Ectodermal cell (in vitro differentiated cells): ENCODE results near the gene ARL5A.

Source experiments
- H3K27ac ChIP-seq: 2 replicates; pipeline ENCODE4 v1.7.0; 2013; ENCODE audit warnings: mild to moderate bottlenecking, low read depth, low read length; ENCODE audit not compliant: insufficient read depth, poor library complexity, severe bottlenecking
- H3K27me3 ChIP-seq: 2 replicates; pipeline ENCODE4 v1.7.0; 2013; ENCODE audit warnings: mild to moderate bottlenecking, low read length; ENCODE audit not compliant: insufficient read depth, control insufficient read depth, poor library complexity, severe bottlenecking
- H3K36me3 ChIP-seq: one replicate; pipeline ENCODE4 v1.7.0; 2013; ENCODE audit warnings: low read length; ENCODE audit not compliant: control insufficient read depth, insufficient read depth
- H3K4me1 ChIP-seq: one replicate; pipeline ENCODE4 v1.7.0; 2013; ENCODE audit warnings: low read length; ENCODE audit not compliant: control insufficient read depth, insufficient read depth
- H3K4me3 ChIP-seq: 2 replicates; pipeline ENCODE4 v1.7.0; 2013; ENCODE audit warnings: low read depth, low read length, control low read depth; ENCODE audit not compliant: insufficient read depth
- H3K9me3 ChIP-seq: 2 replicates; pipeline ENCODE4 v1.7.0; 2013; ENCODE audit warnings: mild to moderate bottlenecking, low read length, moderate library complexity; ENCODE audit not compliant: control insufficient read depth
- WGBS, 2 experiments: methylation state at CpG; one replicate each; pipeline ENCODE4 v1.1.7; 2013; ENCODE audit warnings: missing lambda C conversion rate in 2 of 2; 5-methylcytosine and 5-hydroxymethylcytosine counted together

Gene ARL5A

DNA sequence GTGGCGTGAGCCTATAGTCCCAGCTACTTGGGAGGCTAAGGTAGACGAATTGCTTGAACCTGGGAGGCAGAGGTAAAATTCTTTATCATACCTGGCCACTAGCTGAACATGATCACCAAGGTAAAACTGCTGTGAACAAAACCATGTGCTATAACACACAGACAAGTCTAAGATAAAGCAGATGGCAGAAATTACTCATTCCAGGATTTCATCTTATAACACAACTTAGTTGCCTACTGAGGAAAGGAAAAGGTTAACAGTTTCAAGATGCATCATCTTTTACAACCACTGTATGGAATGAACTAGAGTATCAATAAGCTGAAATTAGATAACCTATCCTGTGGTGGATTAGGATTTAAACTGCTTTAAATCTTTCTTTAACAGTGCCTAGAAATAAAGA, 8.3 kb downstream of the ARL5A start:
- WGBS, 2 experiments, result 90 to 91% methylated on average over 2 of the region's 2 CpGs
- Histone ChIP-seq H3K4me3 (no peak overlapping the region), H3K27ac (no peak overlapping the region), H3K27me3 (no peaks in the 10 kb centered on the region), H3K36me3 (no peaks in the 10 kb centered on the region), H3K4me1 (peaks cover 9% of the 10 kb centered on the region), H3K9me3 (no peaks in the 10 kb centered on the region)

DNA sequence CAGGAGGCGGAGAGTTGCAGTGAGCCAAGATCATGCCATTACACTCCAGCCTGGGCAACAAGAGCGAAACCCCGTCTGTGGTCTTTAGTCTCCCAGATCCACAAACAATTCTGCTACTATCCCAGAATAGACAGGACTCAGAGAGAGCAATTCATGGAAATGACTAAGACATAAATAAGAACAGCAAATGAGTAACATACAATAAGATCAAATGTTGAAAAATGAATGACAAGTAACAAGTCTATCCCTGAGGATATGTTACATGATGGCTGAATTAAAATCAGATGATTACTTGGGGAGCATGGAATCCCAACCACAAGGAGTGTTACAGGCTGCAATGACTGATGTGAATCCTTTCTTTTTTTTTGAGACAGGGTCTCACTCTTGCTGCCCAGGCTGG, 10.3 kb downstream of the ARL5A start:
- 95 to 99% methylated on average over 3 of the region's 3 CpGs for WGBS, 2 experiments

DNA sequence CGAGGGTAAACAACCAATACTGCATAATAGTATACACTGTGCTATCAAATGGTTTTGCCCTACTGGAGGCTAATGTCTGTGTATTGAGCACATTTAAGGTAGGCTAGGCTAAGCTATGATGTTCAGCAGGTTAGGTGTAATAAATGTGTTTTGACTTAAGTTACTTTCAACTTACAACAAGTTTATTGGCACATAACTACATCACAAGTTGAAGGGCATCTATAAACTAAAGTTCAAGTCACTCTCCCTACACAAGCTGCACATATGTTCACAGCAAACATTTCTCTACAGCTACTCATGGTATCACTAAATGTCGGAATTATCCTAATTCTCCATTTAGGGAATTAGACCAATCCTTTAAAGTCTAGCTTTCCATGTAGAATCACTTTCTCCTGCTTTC, 11.4 kb downstream of the ARL5A start:
- Histone ChIP-seq H3K36me3 (peaks cover 12% of the 10 kb centered on the region), H3K27me3 (no peaks in the 10 kb centered on the region), H3K27ac (no peak overlapping the region), H3K9me3 (no peaks in the 10 kb centered on the region), H3K4me3 (no peak overlapping the region), H3K4me1 (no peaks in the 10 kb centered on the region)
- WGBS, 2 experiments, result 96 to 98% methylated on average over 2 of the region's 2 CpGs

More for the DNA sequence above, 10.3 kb downstream of the ARL5A start:
- no peaks in the 10 kb centered on the region for H3K9me3 ChIP-seq
- no peaks in the 10 kb centered on the region for H3K4me1 ChIP-seq
- H3K4me3 ChIP-seq, result no peak overlapping the region
- no peak overlapping the region for H3K27ac ChIP-seq
- H3K36me3 ChIP-seq, result peaks cover 7% of the 10 kb centered on the region
- H3K27me3 ChIP-seq, result no peaks in the 10 kb centered on the region

DNA sequence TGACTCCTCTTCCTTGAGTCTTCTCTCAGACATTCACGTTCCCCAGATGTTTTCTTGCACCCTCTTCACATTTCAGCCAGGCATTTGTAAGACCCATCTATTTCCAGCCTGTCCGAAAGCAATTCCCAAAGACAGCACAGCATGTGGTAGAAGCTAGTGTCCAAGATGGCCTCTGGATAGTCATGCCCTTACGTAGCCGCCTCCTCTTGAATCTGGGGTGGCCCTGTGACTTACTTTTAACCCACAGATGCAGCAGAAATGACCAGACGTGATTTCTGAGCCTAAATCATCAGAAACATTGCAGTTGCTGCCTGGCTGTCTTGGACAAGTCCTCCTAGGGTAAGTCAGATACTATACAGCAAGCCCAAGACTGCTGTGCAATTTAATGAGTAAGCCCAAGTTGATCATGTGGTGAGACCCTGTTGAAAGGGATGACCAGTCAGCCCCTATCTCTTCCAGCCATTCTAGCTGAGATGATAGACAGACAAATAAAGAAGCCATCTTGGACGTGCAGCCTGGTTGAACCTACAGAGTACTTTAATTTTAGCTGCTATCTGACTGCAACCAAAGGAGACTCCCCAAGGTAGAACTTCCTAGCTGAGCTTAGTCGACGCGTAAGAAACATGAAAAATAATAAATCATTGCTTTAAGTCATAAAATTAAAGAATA, 12.3 kb downstream of the ARL5A start:
- H3K36me3 ChIP-seq, result peaks cover 17% of the 10 kb centered on the region
- WGBS, 2 experiments, result 92 to 93% methylated on average over 6 of the region's 9 CpGs

DNA sequence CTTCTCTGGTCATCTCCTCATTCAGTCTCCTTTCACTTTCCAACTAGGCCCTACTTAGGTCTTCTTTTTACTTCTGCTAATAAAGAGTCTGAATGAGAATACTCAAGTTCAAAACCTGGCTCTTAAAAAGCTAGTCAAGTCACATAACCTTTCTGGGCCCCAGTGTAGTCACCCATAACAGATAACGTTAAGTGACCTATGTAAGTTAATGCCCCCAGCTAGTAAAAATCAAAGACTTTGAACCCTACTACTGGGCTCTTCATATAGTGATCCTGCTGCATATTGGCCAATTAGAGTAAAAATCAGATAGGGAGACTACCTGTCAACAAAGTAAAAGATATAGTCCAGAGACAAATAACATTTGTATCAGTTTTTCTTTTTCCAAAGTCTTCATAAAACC, 17.7 kb downstream of the ARL5A start:
- no peak overlapping the region for H3K27ac ChIP-seq
- H3K4me3 ChIP-seq, result no peak overlapping the region
- 95 to 97% methylated on average over 1 of the region's 1 CpG for WGBS, 2 experiments
- no peaks in the 10 kb centered on the region for H3K4me1 ChIP-seq
- H3K27me3 ChIP-seq, result no peaks in the 10 kb centered on the region
- H3K36me3 ChIP-seq, result peaks cover 33% of the 10 kb centered on the region
- no peaks in the 10 kb centered on the region for H3K9me3 ChIP-seq

More for the DNA sequence above, 12.3 kb downstream of the ARL5A start:
- H3K4me1 ChIP-seq, result no peaks in the 10 kb centered on the region
- no peak overlapping the region for H3K27ac ChIP-seq
- no peaks in the 10 kb centered on the region for H3K27me3 ChIP-seq
- H3K4me3 ChIP-seq, result no peak overlapping the region
- H3K9me3 ChIP-seq, result no peaks in the 10 kb centered on the region

DNA sequence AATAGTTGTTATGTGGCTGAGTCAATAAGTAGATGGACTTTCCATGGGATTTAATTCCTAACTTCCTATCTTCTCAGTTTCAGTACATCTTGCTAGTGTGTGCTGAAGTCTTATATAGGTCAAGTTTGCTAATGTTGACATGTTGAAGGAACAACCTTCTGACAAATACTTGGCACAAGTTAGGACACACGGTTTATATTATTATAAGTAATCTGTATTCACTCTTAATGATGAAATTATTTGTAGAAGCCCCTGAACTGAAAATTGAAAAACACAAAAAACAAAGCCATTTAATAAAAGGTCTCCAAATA, 19.2 kb downstream of the ARL5A start:
- H3K9me3 ChIP-seq, result no peaks in the 10 kb centered on the region
- no peak overlapping the region for H3K4me3 ChIP-seq
- no CpG with 5 or more reads among the region's 1 CpG for WGBS, 2 experiments
- H3K36me3 ChIP-seq, result peaks cover 33% of the 10 kb centered on the region
- no peak overlapping the region for H3K27ac ChIP-seq
- H3K4me1 ChIP-seq, result no peaks in the 10 kb centered on the region
- H3K27me3 ChIP-seq, result no peaks in the 10 kb centered on the region

DNA sequence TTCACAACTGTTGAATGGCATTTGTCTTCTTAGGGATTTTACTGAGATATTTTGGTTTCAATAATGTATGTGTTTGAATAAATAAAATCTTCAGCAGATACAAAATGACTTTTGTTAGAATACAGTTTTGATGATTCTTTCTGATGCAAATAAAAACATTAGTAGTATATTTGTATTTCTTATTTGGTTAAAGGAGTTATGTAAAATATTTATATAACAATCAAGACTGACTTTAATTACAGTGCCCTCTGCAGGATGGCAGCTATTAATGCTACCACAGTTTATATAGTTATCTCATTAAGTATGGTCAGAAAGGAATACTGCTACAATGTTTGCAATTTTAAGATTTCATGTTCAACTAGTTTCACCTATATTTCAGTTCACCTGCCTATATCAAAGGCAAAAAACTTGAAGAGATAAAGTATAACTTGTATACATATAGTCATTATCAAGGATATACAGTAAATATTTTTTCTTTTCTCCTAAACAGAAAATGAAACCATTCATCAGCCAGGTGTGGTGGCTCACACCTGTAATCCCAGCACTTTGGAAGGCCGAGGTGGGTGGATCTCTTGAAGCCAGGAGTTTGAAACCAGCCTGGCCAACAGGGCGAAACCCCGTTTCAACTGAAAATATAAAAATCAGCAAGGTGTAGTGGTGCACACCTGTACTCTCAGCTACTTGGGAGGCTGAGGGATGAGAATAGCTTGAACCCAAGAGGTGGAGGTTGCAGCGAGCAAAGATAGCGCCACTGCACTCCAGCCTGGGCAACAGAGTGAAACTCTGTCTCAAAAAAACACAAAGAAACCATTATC, 19.8 kb downstream of the ARL5A start:
- Histone ChIP-seq H3K4me1 (no peaks in the 10 kb centered on the region), H3K36me3 (peaks cover 30% of the 10 kb centered on the region), H3K27me3 (no peaks in the 10 kb centered on the region), H3K27ac (no peak overlapping the region), H3K9me3 (no peaks in the 10 kb centered on the region), H3K4me3 (no peak overlapping the region)
- WGBS, 2 experiments, result 91 to 94% methylated on average over 5 of the region's 5 CpGs

DNA sequence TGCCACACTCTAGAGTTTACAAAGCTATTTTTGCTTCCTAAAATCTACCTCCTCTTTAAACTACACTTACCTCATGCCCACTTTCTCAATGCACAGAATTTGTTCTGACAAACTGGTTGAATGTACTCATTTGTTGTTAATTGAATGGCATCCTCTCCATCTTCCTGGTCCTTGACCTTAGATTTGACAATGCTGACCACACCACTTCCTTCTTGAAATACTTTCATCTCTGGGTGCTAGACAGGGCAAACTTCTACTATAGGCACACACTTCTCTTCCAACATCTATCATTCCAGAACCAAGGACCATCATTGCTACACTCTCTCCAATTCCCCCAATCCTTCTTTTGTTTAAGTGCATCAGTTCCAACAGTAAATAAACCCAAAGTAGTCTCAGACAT, 22.3 kb downstream of the ARL5A start:
- H3K27me3 ChIP-seq, result no peaks in the 10 kb centered on the region
- no peaks in the 10 kb centered on the region for H3K9me3 ChIP-seq
- no peak overlapping the region for H3K27ac ChIP-seq
- no peak overlapping the region for H3K4me3 ChIP-seq
- peaks cover 21% of the 10 kb centered on the region for H3K36me3 ChIP-seq
- H3K4me1 ChIP-seq, result no peaks in the 10 kb centered on the region

DNA sequence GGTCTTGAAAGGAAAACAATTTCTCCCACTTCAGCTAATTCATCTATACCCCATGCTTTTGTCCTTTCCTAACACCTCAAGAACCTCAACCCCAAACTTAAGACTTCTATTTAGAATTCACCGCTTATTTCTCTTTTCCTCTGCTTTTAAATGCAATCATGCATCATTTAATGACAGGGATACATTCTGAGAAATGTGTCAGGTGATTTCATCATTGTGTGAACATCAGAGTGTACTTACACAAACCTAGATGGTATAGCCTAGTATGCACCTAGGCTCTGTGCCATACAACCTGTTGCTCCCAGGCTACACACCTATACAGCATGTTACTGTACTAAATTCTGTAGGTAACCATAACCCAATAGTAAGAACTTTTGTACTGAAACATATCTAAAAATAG, 22.9 kb downstream of the ARL5A start:
- 89 to 100% methylated on average over 1 of the region's 1 CpG for WGBS, 2 experiments
- no peaks in the 10 kb centered on the region for H3K27me3 ChIP-seq
- no peaks in the 10 kb centered on the region for H3K9me3 ChIP-seq
- H3K4me1 ChIP-seq, result no peaks in the 10 kb centered on the region
- peaks cover 18% of the 10 kb centered on the region for H3K36me3 ChIP-seq
- no peak overlapping the region for H3K27ac ChIP-seq
- H3K4me3 ChIP-seq, result no peak overlapping the region

DNA sequence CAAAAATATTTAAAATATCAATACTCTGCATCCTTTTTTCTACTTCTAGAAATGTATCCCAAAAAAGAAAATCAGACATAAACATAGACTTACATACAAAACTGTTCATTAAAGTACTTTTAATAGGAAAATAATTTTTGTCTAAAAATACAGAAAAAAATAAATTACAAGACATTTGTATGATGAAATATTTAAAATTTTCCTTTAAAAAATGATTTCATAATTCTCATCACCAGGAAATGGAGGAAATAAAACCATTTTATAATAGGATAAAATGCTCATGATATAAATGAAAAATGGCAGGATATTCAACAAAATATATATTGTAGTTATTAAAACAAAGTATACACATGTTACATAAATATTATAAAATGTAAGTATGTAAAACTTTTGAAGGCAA, 24.4 kb downstream of the ARL5A start:
- H3K27me3 ChIP-seq, result no peaks in the 10 kb centered on the region
- H3K4me3 ChIP-seq, result no peak overlapping the region
- no peak overlapping the region for H3K27ac ChIP-seq
- no peaks in the 10 kb centered on the region for H3K4me1 ChIP-seq
- H3K9me3 ChIP-seq, result no peaks in the 10 kb centered on the region
- peaks cover 18% of the 10 kb centered on the region for H3K36me3 ChIP-seq
